Measurements from ENCODE around the gene TP63.

DNA sequence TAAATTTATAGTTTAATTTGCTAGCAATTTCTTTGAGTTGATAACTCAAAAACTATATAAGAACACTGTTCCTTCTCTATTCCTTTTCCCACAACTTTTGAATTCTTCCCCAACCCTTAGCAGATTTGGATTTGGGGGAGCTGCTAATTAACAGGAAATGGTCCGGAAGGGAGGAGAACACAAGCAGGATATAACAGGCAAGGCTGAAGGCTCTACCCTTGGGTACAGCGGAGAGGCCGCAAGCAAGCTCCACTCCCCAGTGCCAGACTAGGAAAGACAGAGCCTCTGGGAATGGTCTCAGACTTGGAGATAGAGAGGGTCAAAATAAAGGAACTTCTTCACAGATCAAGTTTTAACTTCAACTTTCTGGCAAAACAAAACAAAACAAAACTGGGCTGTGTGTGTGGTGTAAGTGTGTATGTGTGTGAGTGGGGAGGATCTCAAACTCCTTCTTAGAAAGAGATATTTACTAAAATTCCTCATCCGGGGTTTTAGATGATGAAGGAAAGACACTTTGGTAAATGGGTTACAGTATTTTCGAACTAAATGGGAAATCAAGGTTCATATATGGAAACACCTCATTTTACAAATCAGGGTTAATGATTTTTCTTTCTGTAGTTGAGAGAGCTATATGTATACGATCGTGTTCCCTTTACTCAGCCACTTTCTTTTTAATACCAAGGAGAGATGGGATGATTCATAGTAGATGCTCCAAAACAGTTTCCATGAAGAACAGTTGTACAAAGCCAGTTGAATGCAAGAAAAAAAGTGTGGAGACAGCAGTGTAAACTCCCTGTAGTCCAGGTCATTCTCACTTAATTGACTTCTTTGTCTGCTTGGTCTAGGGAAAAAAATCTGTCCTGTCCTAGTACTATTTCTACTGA, 161.1 kb downstream of the TP63 start:
- TF ChIP-seq POLR2A (IDR thresholded peaks at IDR 0.05): no peak
- TF ChIP-seq, protein P1, sequence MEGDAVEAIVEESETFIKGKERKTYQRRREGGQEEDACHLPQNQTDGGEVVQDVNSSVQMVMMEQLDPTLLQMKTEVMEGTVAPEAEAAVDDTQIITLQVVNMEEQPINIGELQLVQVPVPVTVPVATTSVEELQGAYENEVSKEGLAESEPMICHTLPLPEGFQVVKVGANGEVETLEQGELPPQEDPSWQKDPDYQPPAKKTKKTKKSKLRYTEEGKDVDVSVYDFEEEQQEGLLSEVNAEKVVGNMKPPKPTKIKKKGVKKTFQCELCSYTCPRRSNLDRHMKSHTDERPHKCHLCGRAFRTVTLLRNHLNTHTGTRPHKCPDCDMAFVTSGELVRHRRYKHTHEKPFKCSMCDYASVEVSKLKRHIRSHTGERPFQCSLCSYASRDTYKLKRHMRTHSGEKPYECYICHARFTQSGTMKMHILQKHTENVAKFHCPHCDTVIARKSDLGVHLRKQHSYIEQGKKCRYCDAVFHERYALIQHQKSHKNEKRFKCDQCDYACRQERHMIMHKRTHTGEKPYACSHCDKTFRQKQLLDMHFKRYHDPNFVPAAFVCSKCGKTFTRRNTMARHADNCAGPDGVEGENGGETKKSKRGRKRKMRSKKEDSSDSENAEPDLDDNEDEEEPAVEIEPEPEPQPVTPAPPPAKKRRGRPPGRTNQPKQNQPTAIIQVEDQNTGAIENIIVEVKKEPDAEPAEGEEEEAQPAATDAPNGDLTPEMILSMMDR (IDR thresholded peaks at IDR 0.05): no peak

All from body of pancreas (tissue), 4 donors.